HEK293 (cell line): ENCODE measurements around the gene OVOL1.
"Not testable (repeated sequence)": the region's sequence is repeated elsewhere in the genome, so short reads cannot be mapped to it uniquely, and the experiment has no call there.

Experiments
- CTCF ChIA-PET: fragments of 350-600 bp; formaldehyde crosslinking; extraction: SDS; loops from one replicate; lab custom pipeline; 2021; ENCODE audit warnings: antibody characterized with exemption; lab: Yijun Ruan, JAX
- POLR2A ChIA-PET: fragments of 300-600 bp; formaldehyde crosslinking; extraction: SDS; loops from one replicate; lab custom pipeline; 2020; ENCODE audit warnings: antibody characterized with exemption, inconsistent platforms; lab: Yijun Ruan, JAX
- H3K27ac ChIP-seq: fragments of 200-500 bp; sonication (Bioruptor generic); 2 replicates; pipeline ENCODE4 v1.5.1; 2014; ENCODE audit warnings: low read depth, low read length, control low read depth, inconsistent platforms; ENCODE audit errors: extremely low read depth
- H3K36me3 ChIP-seq, 2 experiments: fragments of 200-500 bp in 1 of 2; sonication (Bioruptor generic) in 1 of 2; 1 replicate in 1 of 2; 2 replicates in 1 of 2; pipeline ENCODE4 v1.5.1; 2014 to 2017; ENCODE audit warnings: inconsistent platforms in 2 of 2, low read length in 2 of 2; ENCODE audit not compliant: control insufficient read depth in 2 of 2, insufficient read depth in 1 of 2
- H3K4me1 ChIP-seq: fragments of 200-500 bp; sonication (Bioruptor generic); 2 replicates; pipeline ENCODE4 v1.5.1; 2014; ENCODE audit warnings: mild to moderate bottlenecking, low read length, inconsistent platforms; ENCODE audit not compliant: control insufficient read depth, insufficient read depth
- H3K4me3 ChIP-seq: 2 replicates; pipeline ENCODE4 v1.5.1; 2011; ENCODE audit warnings: low read depth, mild to moderate bottlenecking, control low read depth, low read length, moderate library complexity
- H3K9me3 ChIP-seq: fragments of 200-500 bp; sonication (Bioruptor generic); 2 replicates; pipeline ENCODE4 v1.5.1; 2014; ENCODE audit warnings: low read depth, low read length, inconsistent platforms; ENCODE audit not compliant: control insufficient read depth, insufficient read depth
- KLF1 ChIP-seq: fragments of 450-650 bp; formaldehyde crosslinking; IDR thresholded peaks from 2 replicates; pipeline ENCODE4 v1.5.1; 2016; ENCODE audit warnings: missing biosample characterization, missing genetic modification characterization
- KLF8 ChIP-seq: fragments of 450-650 bp; formaldehyde crosslinking; IDR thresholded peaks from 2 replicates; pipeline ENCODE4 v1.5.1; 2016; ENCODE audit warnings: missing biosample characterization, missing genetic modification characterization
- PRDM4 ChIP-seq: fragments of 450-650 bp; formaldehyde crosslinking; IDR thresholded peaks from 2 replicates; pipeline ENCODE4 v1.5.1; 2017; ENCODE audit warnings: missing biosample characterization, missing genetic modification characterization
- SETDB1 ChIP-seq: IDR thresholded peaks from one replicate; pipeline ENCODE4 v1.6.1; 2017; ENCODE audit warnings: mild to moderate bottlenecking, low read length, moderate library complexity, mixed read lengths; ENCODE audit not compliant: insufficient read length
- SP2 ChIP-seq: fragments of 450-650 bp; formaldehyde crosslinking; IDR thresholded peaks from 2 replicates; pipeline ENCODE4 v1.5.1; 2016; ENCODE audit warnings: missing biosample characterization, missing genetic modification characterization
- SP3 ChIP-seq: fragments of 450-650 bp; formaldehyde crosslinking; IDR thresholded peaks from 2 replicates; pipeline ENCODE4 v1.5.1; 2016; ENCODE audit warnings: missing biosample characterization, missing genetic modification characterization
- ZBTB48 ChIP-seq: fragments of 450-650 bp; formaldehyde crosslinking; IDR thresholded peaks from 2 replicates; pipeline ENCODE4 v1.5.1; 2016; ENCODE audit warnings: missing biosample characterization, missing genetic modification characterization
- ZNF121 ChIP-seq: fragments of 450-650 bp; formaldehyde crosslinking; IDR thresholded peaks from 2 replicates; pipeline ENCODE4 v1.5.1; 2016; ENCODE audit warnings: missing biosample characterization, missing genetic modification characterization
- ZNF157 ChIP-seq: fragments of 450-650 bp; formaldehyde crosslinking; IDR thresholded peaks from 2 replicates; pipeline ENCODE4 v1.5.1; 2016; ENCODE audit warnings: missing biosample characterization, missing genetic modification characterization
- ZNF24 ChIP-seq: fragments of 450-650 bp; formaldehyde crosslinking; IDR thresholded peaks from 2 replicates; pipeline ENCODE4 v1.5.1; 2016; ENCODE audit warnings: missing biosample characterization, missing genetic modification characterization
- ZNF394 ChIP-seq: fragments of 450-650 bp; formaldehyde crosslinking; IDR thresholded peaks from 2 replicates; pipeline ENCODE4 v1.5.1; 2016; ENCODE audit warnings: missing biosample characterization, missing genetic modification characterization, mild to moderate bottlenecking, moderate library complexity, borderline replicate concordance
- ZNF426 ChIP-seq: fragments of 450-650 bp; formaldehyde crosslinking; IDR thresholded peaks from 2 replicates; pipeline ENCODE4 v1.5.1; 2017; ENCODE audit warnings: missing biosample characterization, missing genetic modification characterization, mild to moderate bottlenecking, inconsistent platforms, moderate library complexity
- ZNF626 ChIP-seq: fragments of 450-650 bp; sonication (Bioruptor Pico); formaldehyde crosslinking; IDR thresholded peaks from 2 replicates; pipeline ENCODE4 v1.5.1; 2018; ENCODE audit warnings: missing biosample characterization, missing genetic modification characterization, inconsistent platforms
- ZNF785 ChIP-seq: fragments of 450-650 bp; formaldehyde crosslinking; IDR thresholded peaks from 2 replicates; pipeline ENCODE4 v1.5.1; 2016; ENCODE audit warnings: missing biosample characterization, missing genetic modification characterization
- TF ChIP-seq, protein P1 (sequence below): sonication (generic); formaldehyde crosslinking; IDR thresholded peaks from 2 replicates; pipeline ENCODE4 v1.8.1; 2022; ENCODE audit warnings: mild to moderate bottlenecking, moderate library complexity, missing genetic modification reagents
- TF ChIP-seq, protein P2 (sequence below): fragments of 450-650 bp; formaldehyde crosslinking; IDR thresholded peaks from 2 replicates; pipeline ENCODE4 v1.5.1; 2017; ENCODE audit warnings: missing biosample characterization, mild to moderate bottlenecking, missing genetic modification characterization, moderate library complexity
- TF ChIP-seq, protein P3 (sequence below): fragments of 450-650 bp; formaldehyde crosslinking; IDR thresholded peaks from 2 replicates; pipeline ENCODE4 v1.5.1; 2016; ENCODE audit warnings: missing biosample characterization, missing genetic modification characterization

OVOL1 gene

DNA sequence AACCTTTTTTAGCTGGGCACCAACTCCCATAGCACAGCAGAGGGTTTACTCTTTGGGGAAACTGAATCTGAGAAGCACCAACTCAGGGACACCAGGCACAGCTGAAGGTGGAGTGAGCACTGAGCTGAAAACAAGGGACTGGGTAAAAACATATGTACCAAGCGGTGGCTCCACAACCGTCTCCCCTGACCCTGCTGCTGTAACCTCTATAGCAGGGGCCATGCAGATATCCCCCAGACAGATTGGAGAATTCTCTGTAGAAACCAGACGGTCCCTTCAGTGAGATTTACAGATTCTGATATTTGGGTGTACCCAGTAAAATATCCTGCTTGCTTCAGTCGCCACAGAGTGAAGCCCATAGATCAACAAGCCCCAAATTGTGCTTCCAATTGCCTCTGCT, 42.6 kb downstream of the OVOL1 start:
- no peak overlapping the region for H3K27ac ChIP-seq
- POLR2A ChIA-PET: no interaction called here
- TF ChIP-seq ZNF24 (tag by site-specific recombination) (no peak), KLF1 (tag by site-specific recombination) (no peak), ZNF785 (tag by site-specific recombination) (no peak), PRDM4 (tag by site-specific recombination) (no peak), ZBTB48 (tag by site-specific recombination) (peak; percentile 88)
- TF ChIP-seq, all 188 proteins: peak for 1
- no peaks in the 10 kb centered on the region for H3K9me3 ChIP-seq
- CTCF ChIA-PET: interaction anchor here (0.6 to 2.4 kb wide), 5 partner anchors 11 to 118 kb away, joined by 3 to 11 read pairs (median 3); partner anchors contain the start of gene KAT5
- H3K36me3 ChIP-seq: no peaks in the 10 kb centered on the region
- H3K4me3 ChIP-seq: no peak overlapping the region
- no peaks in the 10 kb centered on the region for H3K4me1 ChIP-seq

DNA sequence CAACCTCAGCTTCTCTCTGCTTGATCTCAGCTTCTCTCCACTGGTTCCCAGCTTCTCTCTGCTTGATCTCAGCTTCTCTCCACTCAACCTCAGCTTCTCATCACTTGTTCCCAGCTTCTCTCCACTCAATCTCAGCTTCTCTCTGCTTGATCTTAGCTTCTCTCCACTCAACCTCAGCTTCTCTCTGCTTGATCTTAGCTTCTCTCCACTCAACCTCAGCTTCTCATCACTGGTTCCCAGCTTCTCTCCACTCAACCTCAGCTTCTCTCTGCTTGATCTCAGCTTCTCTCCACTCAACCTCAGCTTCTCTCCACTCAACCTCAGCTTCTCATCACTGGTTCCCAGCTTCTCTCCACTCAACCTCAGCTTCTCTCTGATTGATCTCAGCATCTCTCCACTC, 45.4 kb downstream of the OVOL1 start:
- not testable (repeated sequence) for H3K9me3 ChIP-seq
- ChIA-PET POLR2A (interaction anchor here (0.7 to 1.4 kb wide), 3 partner anchors 17 to 169 kb away, joined by 3 read pairs; partner anchors contain the start of gene RELA), CTCF (interaction anchor here (0.7 to 2.8 kb wide), 8 partner anchors 12 to 291 kb away, joined by 3 to 8 read pairs (median 4); partner anchors contain the start of genes CCDC85B and KAT5)

DNA sequence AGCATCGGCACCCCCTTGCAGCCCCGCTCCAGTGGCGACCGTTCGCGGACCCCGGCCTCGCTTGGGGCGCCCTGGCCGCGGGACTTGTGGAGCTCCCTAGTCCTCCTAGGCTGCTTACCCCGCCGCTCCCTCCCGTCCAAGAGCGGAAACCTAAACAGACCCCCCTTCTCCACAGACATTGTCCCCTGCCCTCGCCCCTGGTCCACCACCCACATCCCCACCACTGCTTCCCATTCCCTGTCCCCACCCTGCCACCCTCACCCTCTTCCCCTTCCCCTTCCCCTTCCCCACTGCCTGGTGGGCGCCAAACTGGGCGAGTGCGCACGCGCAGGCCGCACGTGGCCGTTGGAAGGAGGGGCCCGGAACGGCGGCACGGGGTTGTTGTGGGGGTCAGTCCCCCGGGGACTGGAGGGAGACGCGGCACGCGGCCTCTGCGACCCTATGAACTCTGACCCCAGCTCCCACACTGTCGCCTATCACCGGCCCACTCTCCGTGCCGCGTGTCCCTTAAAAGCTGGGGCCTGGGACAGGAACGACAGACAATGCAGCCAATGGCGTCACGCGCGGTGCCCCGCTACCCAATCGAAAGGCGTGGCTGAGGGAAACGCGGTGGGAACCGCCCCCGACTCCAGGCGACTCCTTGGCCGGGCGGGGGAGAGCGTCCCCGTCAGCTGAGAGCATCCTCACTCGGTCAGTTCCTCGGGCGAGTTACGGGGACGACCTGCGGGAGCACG, 46.6 kb downstream of the OVOL1 start, which contains the start of gene SNX32:
SNX32 (plus strand) TSS at position 667 of the 734 bp plus-strand sequence. CDS start 103 bp downstream, outside the sequence.
- peak within 1 kb of the TSS; percentile 39 for H3K4me3 ChIP-seq
- TF ChIP-seq KLF8: no peak
- no peak for TF ChIP-seq ZNF626 (tag by site-specific recombination)
- peak; percentile 73 for TF ChIP-seq SP2 (tag by site-specific recombination)
- no peak for TF ChIP-seq ZNF426 (tag by site-specific recombination)
- no peak for TF ChIP-seq SETDB1
- no peak for TF ChIP-seq ZNF157 (tag by site-specific recombination)
- TF ChIP-seq, protein P1, sequence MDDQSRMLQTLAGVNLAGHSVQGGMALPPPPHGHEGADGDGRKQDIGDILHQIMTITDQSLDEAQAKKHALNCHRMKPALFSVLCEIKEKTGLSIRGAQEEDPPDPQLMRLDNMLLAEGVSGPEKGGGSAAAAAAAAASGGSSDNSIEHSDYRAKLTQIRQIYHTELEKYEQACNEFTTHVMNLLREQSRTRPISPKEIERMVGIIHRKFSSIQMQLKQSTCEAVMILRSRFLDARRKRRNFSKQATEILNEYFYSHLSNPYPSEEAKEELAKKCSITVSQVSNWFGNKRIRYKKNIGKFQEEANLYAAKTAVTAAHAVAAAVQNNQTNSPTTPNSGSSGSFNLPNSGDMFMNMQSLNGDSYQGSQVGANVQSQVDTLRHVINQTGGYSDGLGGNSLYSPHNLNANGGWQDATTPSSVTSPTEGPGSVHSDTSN: peak; percentile 95; the same call in 1 of the 2 replicates
- TF ChIP-seq, protein P2, sequence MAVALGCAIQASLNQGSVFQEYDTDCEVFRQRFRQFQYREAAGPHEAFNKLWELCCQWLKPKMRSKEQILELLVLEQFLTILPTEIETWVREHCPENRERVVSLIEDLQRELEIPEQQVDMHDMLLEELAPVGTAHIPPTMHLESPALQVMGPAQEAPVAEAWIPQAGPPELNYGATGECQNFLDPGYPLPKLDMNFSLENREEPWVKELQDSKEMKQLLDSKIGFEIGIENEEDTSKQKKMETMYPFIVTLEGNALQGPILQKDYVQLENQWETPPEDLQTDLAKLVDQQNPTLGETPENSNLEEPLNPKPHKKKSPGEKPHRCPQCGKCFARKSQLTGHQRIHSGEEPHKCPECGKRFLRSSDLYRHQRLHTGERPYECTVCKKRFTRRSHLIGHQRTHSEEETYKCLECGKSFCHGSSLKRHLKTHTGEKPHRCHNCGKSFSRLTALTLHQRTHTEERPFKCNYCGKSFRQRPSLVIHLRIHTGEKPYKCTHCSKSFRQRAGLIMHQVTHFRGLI (tag by site-specific recombination): no peak
- no peak for TF ChIP-seq SP3 (tag by site-specific recombination)
- TF ChIP-seq, protein P3, sequence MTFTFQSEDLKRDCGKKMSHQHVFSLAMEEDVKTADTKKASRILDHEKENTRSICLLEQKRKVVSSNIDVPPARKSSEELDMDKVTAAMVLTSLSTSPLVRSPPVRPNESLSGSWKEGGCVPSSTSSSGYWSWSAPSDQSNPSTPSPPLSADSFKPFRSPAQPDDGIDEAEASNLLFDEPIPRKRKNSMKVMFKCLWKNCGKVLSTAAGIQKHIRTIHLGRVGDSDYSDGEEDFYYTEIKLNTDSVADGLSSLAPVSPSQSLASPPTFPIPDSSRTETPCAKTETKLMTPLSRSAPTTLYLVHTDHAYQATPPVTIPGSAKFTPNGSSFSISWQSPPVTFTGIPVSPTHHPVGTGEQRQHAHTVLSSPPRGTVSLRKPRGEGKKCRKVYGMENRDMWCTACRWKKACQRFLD (tag by site-specific recombination): no peak
- no peak for TF ChIP-seq ZNF121
- TF ChIP-seq, all 188 proteins: peak for 2
- Histone ChIP-seq H3K4me1 (no peaks in the 10 kb centered on the region), H3K36me3 (no peaks in the 10 kb centered on the region), H3K9me3 (no peaks in the 10 kb centered on the region), H3K27ac (no peak within 1 kb of the TSS)
- CTCF ChIA-PET: interaction anchor here (0.6 to 2.8 kb wide), 5 partner anchors 15 to 184 kb away, joined by 3 to 6 read pairs (median 3); partner anchors contain the start of gene MUS81
- POLR2A ChIA-PET: interaction anchor here (0.7 to 0.9 kb wide), 3 partner anchors 16 to 38 kb away, joined by 3 to 4 read pairs (median 3); no protein-coding TSS in a partner anchor

More for the DNA sequence above, 45.4 kb downstream of the OVOL1 start:
- not testable (repeated sequence) for H3K4me3 ChIP-seq, H3K27ac ChIP-seq, H3K4me1 ChIP-seq, H3K36me3 ChIP-seq
- TF ChIP-seq ZNF394: peak; percentile 62; the same call in 1 of the 2 replicates
- TF ChIP-seq, all 188 proteins: peak for 1; not testable (repeated sequence) for 187
